Liver (tissue), 9 donors: ENCODE results near the gene RCSD1. TPM values are rescaled to one million over a fixed set of nuclear protein-coding genes. Genes with fewer than 3 reads are reported as not detected.

ENCODE experiments used
- DNase-seq: peaks from one replicate; pipeline ENCODE4 v3.0.0-alpha.2; 2017; ENCODE audit warnings: low spot score
- H3K27ac ChIP-seq, 2 donors: one replicate each; pipeline ENCODE4 v1.7.0; 2013; ENCODE audit warnings: inconsistent platforms in 2 of 2, low read length in 2 of 2, control low read depth in 1 of 2, low read depth in 1 of 2, mild to moderate bottlenecking in 1 of 2
- H3K27me3 ChIP-seq, 4 donors: one replicate each; pipeline versions ENCODE4 v1.6.1 to v1.7.0; 2013; ENCODE audit warnings: low read length in 3 of 4, inconsistent platforms in 1 of 4, mild to moderate bottlenecking in 1 of 4, moderate library complexity in 1 of 4; ENCODE audit not compliant: control insufficient read depth in 4 of 4, insufficient read depth in 4 of 4
- H3K36me3 ChIP-seq, 4 donors: one replicate each; pipeline versions ENCODE4 v1.6.1 to v1.7.0; 2013; ENCODE audit warnings: low read length in 3 of 4, mild to moderate bottlenecking in 3 of 4, low read depth in 1 of 4, moderate library complexity in 1 of 4; ENCODE audit not compliant: control insufficient read depth in 4 of 4, insufficient read depth in 3 of 4
- H3K4me1 ChIP-seq, 4 donors: one replicate each; pipeline versions ENCODE4 v1.6.1 to v1.7.0; 2013; ENCODE audit warnings: low read length in 3 of 4, mild to moderate bottlenecking in 3 of 4, moderate library complexity in 1 of 4; ENCODE audit not compliant: control insufficient read depth in 4 of 4, insufficient read depth in 4 of 4
- H3K4me3 ChIP-seq, 3 donors: one replicate each; pipeline versions ENCODE4 v1.6.1 to v1.7.0; 2013; ENCODE audit warnings: low read length in 3 of 3, control low read depth in 1 of 3, low read depth in 1 of 3, mild to moderate bottlenecking in 1 of 3
- H3K9ac ChIP-seq, 2 donors: one replicate each; pipeline ENCODE4 v1.7.0; 2013; ENCODE audit warnings: low read length in 2 of 2, mild to moderate bottlenecking in 2 of 2, moderate library complexity in 2 of 2, control low read depth in 1 of 2, low read depth in 1 of 2
- H3K9me3 ChIP-seq, 4 donors: one replicate each; pipeline versions ENCODE4 v1.6.1 to v1.7.0; 2013; ENCODE audit warnings: low read length in 3 of 4; ENCODE audit not compliant: control insufficient read depth in 4 of 4
- ATF3 ChIP-seq: IDR thresholded peaks from 2 replicates; pipeline ENCODE4 v1.6.1; 2016; ENCODE audit warnings: antibody characterized with exemption
- CTCF ChIP-seq: fragments of 150-350 bp; IDR thresholded peaks from 2 replicates; pipeline ENCODE4 v1.5.1; 2017; ENCODE audit warnings: improper control_type of control experiment, low read depth, low read length; ENCODE audit not compliant: missing input control
- EGR1 ChIP-seq, 2 donors: IDR thresholded peaks; 2 replicates each; pipeline ENCODE4 v1.6.1; 2016 to 2018; ENCODE audit warnings: antibody characterized with exemption in 2 of 2, low read depth in 2 of 2
- FOXA1 ChIP-seq: IDR thresholded peaks from 2 replicates; pipeline ENCODE4 v1.6.1; 2016; ENCODE audit warnings: antibody characterized with exemption
- FOXA2 ChIP-seq: IDR thresholded peaks from 2 replicates; pipeline ENCODE4 v1.6.1; 2016; ENCODE audit warnings: antibody characterized with exemption
- GABPA ChIP-seq, 2 donors: IDR thresholded peaks in 1 of 2; conservative IDR thresholded peaks in 1 of 2; 2 replicates each; pipeline ENCODE4 v1.6.1; 2016; ENCODE audit warnings: antibody characterized with exemption in 2 of 2, mild to moderate bottlenecking in 1 of 2, moderate library complexity in 1 of 2
- HNF4A ChIP-seq, 2 donors: conservative IDR thresholded peaks; 2 replicates each; pipeline ENCODE4 v1.6.1; 2016; ENCODE audit warnings: antibody characterized with exemption in 2 of 2, mild to moderate bottlenecking in 2 of 2
- HNF4G ChIP-seq: IDR thresholded peaks from 2 replicates; pipeline ENCODE4 v1.6.1; 2016; ENCODE audit warnings: antibody characterized with exemption
- JUND ChIP-seq, 2 donors: IDR thresholded peaks; 2 replicates each; pipeline ENCODE4 v1.6.1; 2016; ENCODE audit warnings: antibody characterized with exemption in 2 of 2
- NR2F2 ChIP-seq: IDR thresholded peaks from 2 replicates; pipeline ENCODE4 v1.6.1; 2016; ENCODE audit warnings: antibody characterized with exemption
- RAD21 ChIP-seq, 2 donors: IDR thresholded peaks; 2 replicates each; pipeline ENCODE4 v1.6.1; 2016; ENCODE audit warnings: antibody characterized with exemption in 2 of 2, mild to moderate bottlenecking in 2 of 2
- RXRA ChIP-seq, 2 donors: IDR thresholded peaks; 2 replicates each; pipeline ENCODE4 v1.6.1; 2017 to 2018; ENCODE audit warnings: antibody characterized with exemption in 2 of 2, mild to moderate bottlenecking in 1 of 2
- SP1 ChIP-seq: IDR thresholded peaks from 2 replicates; pipeline ENCODE4 v1.6.1; 2018; ENCODE audit warnings: antibody characterized with exemption, mild to moderate bottlenecking
- TAF1 ChIP-seq: conservative IDR thresholded peaks from 2 replicates; pipeline ENCODE4 v1.6.1; 2016; ENCODE audit warnings: antibody characterized with exemption, mild to moderate bottlenecking
- YY1 ChIP-seq: IDR thresholded peaks from 2 replicates; pipeline ENCODE4 v1.6.1; 2016; ENCODE audit warnings: antibody characterized with exemption, mild to moderate bottlenecking
- ZBTB33 ChIP-seq: IDR thresholded peaks from 2 replicates; pipeline ENCODE4 v1.6.1; 2016; ENCODE audit warnings: antibody characterized with exemption
- WGBS: extraction: QIAGEN DNeasy Blood & Tissue Kit; methylation state at CpG from one replicate; pipeline ENCODE4 v1.1.7; 2013; 5-methylcytosine and 5-hydroxymethylcytosine counted together
- polyA plus RNA-seq, 2 donors: library from polyadenylated mRNA; stranded (reverse) in 1 of 2; unstranded in 1 of 2; fragments of 200-250 nt in 1 of 2; fragments of >200 nt in 1 of 2; fragmentation: Nextera tagmentation in 1 of 2; extraction: Ambion mirVana in 1 of 2; gene quantifications; one replicate each; pipeline versions ENCODE4 v1.2.1 to v1.2.3, GENCODE V29; 2013 to 2015
- total RNA-seq, 2 donors: library from RNA; depleted of rRNA; stranded (reverse); fragments of >200 nt; gene quantifications; one replicate each; pipeline ENCODE4 v1.2.3, GENCODE V29; 2014
- TF ChIP-seq, protein P1 (sequence below): IDR thresholded peaks from 2 replicates; pipeline ENCODE4 v1.6.1; 2016; ENCODE audit warnings: antibody characterized with exemption
- TF ChIP-seq, protein P2 (sequence below): IDR thresholded peaks from 2 replicates; pipeline ENCODE4 v1.6.1; 2016; ENCODE audit warnings: antibody characterized with exemption, mild to moderate bottlenecking
- donor health status: healthy.
- donor health status: healthy.
- donor health status: healthy.
- donor health status: healthy.
- donor health status: healthy.

RCSD1 gene
- total and polyA plus RNA-seq, 4 donors: 3.1 to 15.0 (median 6.0) TPM

GRCh38 chr1:167690053-167690452 is 60.0 kb downstream of the RCSD1 start:
- no peak for DNase-seq
- 90% methylated on average over 4 of the region's 4 CpGs for WGBS
- Histone ChIP-seq H3K36me3 (peaks cover 0 to 8% (median 0%) of the 10 kb centered on the region in 4 donors), H3K9me3 (no peaks in the 10 kb centered on the region), H3K4me1 (no peaks in the 10 kb centered on the region), H3K9ac (no peak overlapping the region), H3K4me3 (no peak overlapping the region), H3K27me3 (no peaks in the 10 kb centered on the region), H3K27ac (no peak overlapping the region)
- TF ChIP-seq ZBTB33 (no peak), FOXA2 (no peak), YY1 (no peak)

DNA sequence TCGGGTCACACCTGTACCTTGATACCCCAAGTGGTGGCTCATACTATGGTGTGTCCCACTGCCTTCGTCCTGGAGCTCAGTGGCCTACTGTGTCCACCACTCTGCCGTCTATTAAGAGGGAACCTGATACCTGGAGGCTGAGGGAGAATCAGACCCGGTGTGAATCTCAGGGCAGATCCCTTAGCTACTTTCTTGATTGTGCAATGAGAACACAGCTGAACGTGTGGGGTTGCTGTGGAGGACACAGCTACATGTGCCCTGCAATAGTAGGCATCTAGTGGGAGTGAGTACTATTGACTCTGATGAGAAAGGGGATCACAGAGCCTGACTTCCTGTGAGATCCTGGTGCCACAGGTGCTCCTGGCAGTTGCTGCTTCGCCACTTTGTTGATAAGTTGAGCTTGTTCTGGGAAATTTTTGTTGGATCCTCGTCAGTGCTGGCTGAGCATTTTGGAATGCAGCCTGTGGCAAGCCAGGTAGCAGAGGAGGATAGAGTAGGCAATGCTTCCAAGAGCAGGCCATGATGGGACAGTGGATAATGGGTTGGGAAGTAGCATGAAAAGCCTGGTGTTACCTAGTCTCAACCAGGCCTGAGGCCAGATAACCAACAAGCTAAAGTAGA is 63.5 kb downstream of the RCSD1 start:
- peaks cover 0 to 8% (median 0%) of the 10 kb centered on the region in 4 donors for H3K36me3 ChIP-seq
- no peak overlapping the region for H3K4me3 ChIP-seq
- no peak overlapping the region for H3K27ac ChIP-seq
- H3K27me3 ChIP-seq: no peaks in the 10 kb centered on the region
- H3K9ac ChIP-seq: no peak overlapping the region
- WGBS: 92% methylated on average over 7 of the region's 7 CpGs
- no peaks in the 10 kb centered on the region for H3K9me3 ChIP-seq
- TF ChIP-seq, protein P1, sequence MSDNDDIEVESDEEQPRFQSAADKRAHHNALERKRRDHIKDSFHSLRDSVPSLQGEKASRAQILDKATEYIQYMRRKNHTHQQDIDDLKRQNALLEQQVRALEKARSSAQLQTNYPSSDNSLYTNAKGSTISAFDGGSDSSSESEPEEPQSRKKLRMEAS: no peak
- TF ChIP-seq ZBTB33 (no peak), YY1 (no peak), EGR1 (IDR thresholded peaks at IDR 0.05; ENCODE audit: low read depth in 2 of 2) (no peak), FOXA2 (no peak), HNF4G (no peak), SP1 (no peak), GABPA (IDR thresholded peaks at IDR 0.05 in 1 of 2, conservative IDR thresholded peaks at IDR 0.05 in 1 of 2) (no peak), ATF3 (no peak), NR2F2 (no peak), CTCF (no peak), RAD21 (IDR thresholded peaks at IDR 0.05) (no peak), JUND (IDR thresholded peaks at IDR 0.05) (no peak), HNF4A (conservative IDR thresholded peaks at IDR 0.05) (no peak), TAF1 (no peak), FOXA1 (no peak), RXRA (IDR thresholded peaks at IDR 0.05) (no peak)
- TF ChIP-seq, protein P2, sequence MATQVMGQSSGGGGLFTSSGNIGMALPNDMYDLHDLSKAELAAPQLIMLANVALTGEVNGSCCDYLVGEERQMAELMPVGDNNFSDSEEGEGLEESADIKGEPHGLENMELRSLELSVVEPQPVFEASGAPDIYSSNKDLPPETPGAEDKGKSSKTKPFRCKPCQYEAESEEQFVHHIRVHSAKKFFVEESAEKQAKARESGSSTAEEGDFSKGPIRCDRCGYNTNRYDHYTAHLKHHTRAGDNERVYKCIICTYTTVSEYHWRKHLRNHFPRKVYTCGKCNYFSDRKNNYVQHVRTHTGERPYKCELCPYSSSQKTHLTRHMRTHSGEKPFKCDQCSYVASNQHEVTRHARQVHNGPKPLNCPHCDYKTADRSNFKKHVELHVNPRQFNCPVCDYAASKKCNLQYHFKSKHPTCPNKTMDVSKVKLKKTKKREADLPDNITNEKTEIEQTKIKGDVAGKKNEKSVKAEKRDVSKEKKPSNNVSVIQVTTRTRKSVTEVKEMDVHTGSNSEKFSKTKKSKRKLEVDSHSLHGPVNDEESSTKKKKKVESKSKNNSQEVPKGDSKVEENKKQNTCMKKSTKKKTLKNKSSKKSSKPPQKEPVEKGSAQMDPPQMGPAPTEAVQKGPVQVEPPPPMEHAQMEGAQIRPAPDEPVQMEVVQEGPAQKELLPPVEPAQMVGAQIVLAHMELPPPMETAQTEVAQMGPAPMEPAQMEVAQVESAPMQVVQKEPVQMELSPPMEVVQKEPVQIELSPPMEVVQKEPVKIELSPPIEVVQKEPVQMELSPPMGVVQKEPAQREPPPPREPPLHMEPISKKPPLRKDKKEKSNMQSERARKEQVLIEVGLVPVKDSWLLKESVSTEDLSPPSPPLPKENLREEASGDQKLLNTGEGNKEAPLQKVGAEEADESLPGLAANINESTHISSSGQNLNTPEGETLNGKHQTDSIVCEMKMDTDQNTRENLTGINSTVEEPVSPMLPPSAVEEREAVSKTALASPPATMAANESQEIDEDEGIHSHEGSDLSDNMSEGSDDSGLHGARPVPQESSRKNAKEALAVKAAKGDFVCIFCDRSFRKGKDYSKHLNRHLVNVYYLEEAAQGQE: no peak
- H3K4me1 ChIP-seq: no peaks in the 10 kb centered on the region
- DNase-seq: no peak
